Measurements from ENCODE around the gene OR1M1.

- no peak for TF ChIP-seq CTCF (IDR thresholded peaks at IDR 0.05; ENCODE audit: low read depth, low read length, missing input control)
- no peak for TF ChIP-seq GABPA (IDR thresholded peaks at IDR 0.05 in 1 of 2, conservative IDR thresholded peaks at IDR 0.05 in 1 of 2)
- TF ChIP-seq, protein P1, sequence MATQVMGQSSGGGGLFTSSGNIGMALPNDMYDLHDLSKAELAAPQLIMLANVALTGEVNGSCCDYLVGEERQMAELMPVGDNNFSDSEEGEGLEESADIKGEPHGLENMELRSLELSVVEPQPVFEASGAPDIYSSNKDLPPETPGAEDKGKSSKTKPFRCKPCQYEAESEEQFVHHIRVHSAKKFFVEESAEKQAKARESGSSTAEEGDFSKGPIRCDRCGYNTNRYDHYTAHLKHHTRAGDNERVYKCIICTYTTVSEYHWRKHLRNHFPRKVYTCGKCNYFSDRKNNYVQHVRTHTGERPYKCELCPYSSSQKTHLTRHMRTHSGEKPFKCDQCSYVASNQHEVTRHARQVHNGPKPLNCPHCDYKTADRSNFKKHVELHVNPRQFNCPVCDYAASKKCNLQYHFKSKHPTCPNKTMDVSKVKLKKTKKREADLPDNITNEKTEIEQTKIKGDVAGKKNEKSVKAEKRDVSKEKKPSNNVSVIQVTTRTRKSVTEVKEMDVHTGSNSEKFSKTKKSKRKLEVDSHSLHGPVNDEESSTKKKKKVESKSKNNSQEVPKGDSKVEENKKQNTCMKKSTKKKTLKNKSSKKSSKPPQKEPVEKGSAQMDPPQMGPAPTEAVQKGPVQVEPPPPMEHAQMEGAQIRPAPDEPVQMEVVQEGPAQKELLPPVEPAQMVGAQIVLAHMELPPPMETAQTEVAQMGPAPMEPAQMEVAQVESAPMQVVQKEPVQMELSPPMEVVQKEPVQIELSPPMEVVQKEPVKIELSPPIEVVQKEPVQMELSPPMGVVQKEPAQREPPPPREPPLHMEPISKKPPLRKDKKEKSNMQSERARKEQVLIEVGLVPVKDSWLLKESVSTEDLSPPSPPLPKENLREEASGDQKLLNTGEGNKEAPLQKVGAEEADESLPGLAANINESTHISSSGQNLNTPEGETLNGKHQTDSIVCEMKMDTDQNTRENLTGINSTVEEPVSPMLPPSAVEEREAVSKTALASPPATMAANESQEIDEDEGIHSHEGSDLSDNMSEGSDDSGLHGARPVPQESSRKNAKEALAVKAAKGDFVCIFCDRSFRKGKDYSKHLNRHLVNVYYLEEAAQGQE (IDR thresholded peaks at IDR 0.05) = no peak
- TF ChIP-seq, protein P2, sequence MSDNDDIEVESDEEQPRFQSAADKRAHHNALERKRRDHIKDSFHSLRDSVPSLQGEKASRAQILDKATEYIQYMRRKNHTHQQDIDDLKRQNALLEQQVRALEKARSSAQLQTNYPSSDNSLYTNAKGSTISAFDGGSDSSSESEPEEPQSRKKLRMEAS (IDR thresholded peaks at IDR 0.05) = no peak
- TF ChIP-seq TAF1 (conservative IDR thresholded peaks at IDR 0.05) = no peak
- no peak for TF ChIP-seq YY1 (IDR thresholded peaks at IDR 0.05)
- no peak for TF ChIP-seq NR2F2 (IDR thresholded peaks at IDR 0.05)
- TF ChIP-seq RAD21 (IDR thresholded peaks at IDR 0.05) = no peak
- TF ChIP-seq EGR1 (IDR thresholded peaks at IDR 0.05; ENCODE audit: low read depth in 2 of 2) = no peak
Observed at GRCh38 chr19:9065457-9066014, 21.3 kb upstream of the OR1M1 start.

Data from liver (tissue), 3 donors.